Parathyroid adenoma (tissue), 2 donors: Measurements from ENCODE around the gene CCDC171.

Source experiments
- H2AFZ ChIP-seq: fragments of 300-600 bp; sonication (generic); one replicate; pipeline ENCODE4 v1.7.0; 2017; ENCODE audit warnings: antibody characterized with exemption, mild to moderate bottlenecking
- H3K27ac ChIP-seq: fragments of 300-600 bp; sonication (generic); one replicate; pipeline ENCODE4 v1.7.0; 2017
- H3K27me3 ChIP-seq: fragments of 300-600 bp; sonication (generic); one replicate; pipeline ENCODE4 v1.7.0; 2017; ENCODE audit warnings: low read length; ENCODE audit not compliant: control insufficient read depth, insufficient read depth
- H3K36me3 ChIP-seq: fragments of 300-600 bp; sonication (generic); one replicate; pipeline ENCODE4 v1.7.0; 2017; ENCODE audit warnings: low read length; ENCODE audit not compliant: control insufficient read depth, insufficient read depth
- H3K4me1 ChIP-seq: fragments of 300-600 bp; sonication (generic); one replicate; pipeline ENCODE4 v1.7.0; 2017; ENCODE audit warnings: control low read depth
- H3K4me2 ChIP-seq: fragments of 300-600 bp; sonication (generic); one replicate; pipeline ENCODE4 v1.7.0; 2017; ENCODE audit warnings: low read length
- H3K4me3 ChIP-seq: fragments of 300-600 bp; sonication (generic); one replicate; pipeline ENCODE4 v1.7.0; 2017; ENCODE audit warnings: low read depth, low read length
- H3K79me2 ChIP-seq: fragments of 300-600 bp; sonication (generic); one replicate; pipeline ENCODE4 v1.7.0; 2017; ENCODE audit warnings: control low read depth
- H3K9ac ChIP-seq: fragments of 300-600 bp; sonication (generic); one replicate; pipeline ENCODE4 v1.7.0; 2017; ENCODE audit warnings: mild to moderate bottlenecking
- H3K9me3 ChIP-seq: fragments of 300-600 bp; sonication (generic); one replicate; pipeline ENCODE4 v1.7.0; 2017; ENCODE audit warnings: low read length; ENCODE audit not compliant: control insufficient read depth
- CTCF ChIP-seq: fragments of 300-600 bp; sonication (generic); IDR thresholded peaks from one replicate; pipeline ENCODE4 v1.7.0; 2017; ENCODE audit warnings: antibody characterized with exemption, mild to moderate bottlenecking
- donor health status: primary hyperparathyroidism.

CCDC171 gene

GRCh38 chr9:15831384-15831783 lies 278.5 kb downstream of the CCDC171 start:
- Histone ChIP-seq H3K4me3 (no peak overlapping the region), H3K36me3 (no peaks in the 10 kb centered on the region), H3K9ac (no peak overlapping the region), H3K79me2 (no peaks in the 10 kb centered on the region), H2AFZ (no peak overlapping the region), H3K9me3 (no peaks in the 10 kb centered on the region), H3K4me1 (no peaks in the 10 kb centered on the region), H3K27me3 (no peaks in the 10 kb centered on the region), H3K4me2 (no peak overlapping the region), H3K27ac (no peak overlapping the region)
- no peak for TF ChIP-seq CTCF

GRCh38 chr9:15834541-15834940 lies 281.7 kb downstream of the CCDC171 start:
- Histone ChIP-seq H2AFZ (no peak overlapping the region), H3K9ac (no peak overlapping the region), H3K79me2 (no peaks in the 10 kb centered on the region), H3K27ac (no peak overlapping the region), H3K4me2 (no peak overlapping the region), H3K36me3 (no peaks in the 10 kb centered on the region), H3K4me1 (no peaks in the 10 kb centered on the region), H3K4me3 (no peak overlapping the region), H3K9me3 (no peaks in the 10 kb centered on the region), H3K27me3 (no peaks in the 10 kb centered on the region)
- no peak for TF ChIP-seq CTCF

GRCh38 chr9:15837079-15837679 lies 284.3 kb downstream of the CCDC171 start:
- H3K9me3 ChIP-seq: no peaks in the 10 kb centered on the region
- H3K79me2 ChIP-seq: no peaks in the 10 kb centered on the region
- no peak overlapping the region for H2AFZ ChIP-seq
- H3K9ac ChIP-seq: no peak overlapping the region
- H3K4me1 ChIP-seq: no peaks in the 10 kb centered on the region
- H3K4me2 ChIP-seq: no peak overlapping the region
- no peak overlapping the region for H3K27ac ChIP-seq
- no peaks in the 10 kb centered on the region for H3K27me3 ChIP-seq
- no peaks in the 10 kb centered on the region for H3K36me3 ChIP-seq
- H3K4me3 ChIP-seq: no peak overlapping the region
- TF ChIP-seq CTCF: peak; percentile 22

GRCh38 chr9:15842051-15842450 lies 289.2 kb downstream of the CCDC171 start:
- Histone ChIP-seq H3K27ac (no peak overlapping the region), H3K9me3 (no peaks in the 10 kb centered on the region), H3K4me1 (no peaks in the 10 kb centered on the region), H3K4me3 (no peak overlapping the region), H2AFZ (no peak overlapping the region), H3K9ac (no peak overlapping the region), H3K36me3 (no peaks in the 10 kb centered on the region), H3K79me2 (no peaks in the 10 kb centered on the region), H3K27me3 (no peaks in the 10 kb centered on the region), H3K4me2 (no peak overlapping the region)
- no peak for TF ChIP-seq CTCF

- H3K27ac ChIP-seq: no peak overlapping the region
- H3K4me2 ChIP-seq: no peak overlapping the region
- H3K4me1 ChIP-seq: no peaks in the 10 kb centered on the region
- H3K27me3 ChIP-seq: no peaks in the 10 kb centered on the region
- no peaks in the 10 kb centered on the region for H3K9me3 ChIP-seq
- H3K9ac ChIP-seq: no peak overlapping the region
- no peak overlapping the region for H2AFZ ChIP-seq
- no peak for TF ChIP-seq CTCF
- H3K79me2 ChIP-seq: no peaks in the 10 kb centered on the region
- H3K4me3 ChIP-seq: no peak overlapping the region
- H3K36me3 ChIP-seq: no peaks in the 10 kb centered on the region
Observed at GRCh38 chr9:15843316-15843715, 290.5 kb downstream of the CCDC171 start.
